Lower leg skin (tissue), 3 donors: Measurements from ENCODE around the gene TGFBR3.

ENCODE experiments used
- POLR2A ChIP-seq, 2 donors: fragments of 450-650 bp; IDR thresholded peaks; one replicate each; pipeline ENCODE4 v1.6.1; 2016 to 2017; ENCODE audit warnings: antibody characterized with exemption in 2 of 2, mild to moderate bottlenecking in 1 of 2, moderate library complexity in 1 of 2
- TF ChIP-seq, protein P1 (sequence below), 3 donors: fragments of 450-650 bp; IDR thresholded peaks; one replicate each; pipeline ENCODE4 v1.5.1; 2016; ENCODE audit warnings: antibody characterized with exemption in 3 of 3, mild to moderate bottlenecking in 3 of 3, moderate library complexity in 2 of 3

DNA sequence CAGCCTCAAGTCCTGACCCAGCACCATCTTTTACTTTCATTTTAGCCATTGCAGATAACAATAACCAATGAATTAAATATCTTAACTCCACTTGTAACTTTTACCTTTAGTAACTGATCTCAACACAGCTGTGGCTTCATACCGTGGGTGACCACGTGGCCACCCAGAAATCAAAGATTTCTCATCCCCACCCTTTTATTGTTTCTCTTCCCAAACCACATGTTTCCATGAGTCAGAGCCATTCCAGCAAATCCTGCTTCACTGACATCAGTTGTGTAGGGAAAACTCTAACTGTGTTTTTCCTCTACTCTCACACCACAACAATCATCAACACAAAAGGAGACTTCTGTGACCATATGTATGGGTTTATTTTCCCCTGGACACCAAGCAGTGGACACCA, 38.2 kb upstream of the TGFBR3 start:
- TF ChIP-seq, protein P1, sequence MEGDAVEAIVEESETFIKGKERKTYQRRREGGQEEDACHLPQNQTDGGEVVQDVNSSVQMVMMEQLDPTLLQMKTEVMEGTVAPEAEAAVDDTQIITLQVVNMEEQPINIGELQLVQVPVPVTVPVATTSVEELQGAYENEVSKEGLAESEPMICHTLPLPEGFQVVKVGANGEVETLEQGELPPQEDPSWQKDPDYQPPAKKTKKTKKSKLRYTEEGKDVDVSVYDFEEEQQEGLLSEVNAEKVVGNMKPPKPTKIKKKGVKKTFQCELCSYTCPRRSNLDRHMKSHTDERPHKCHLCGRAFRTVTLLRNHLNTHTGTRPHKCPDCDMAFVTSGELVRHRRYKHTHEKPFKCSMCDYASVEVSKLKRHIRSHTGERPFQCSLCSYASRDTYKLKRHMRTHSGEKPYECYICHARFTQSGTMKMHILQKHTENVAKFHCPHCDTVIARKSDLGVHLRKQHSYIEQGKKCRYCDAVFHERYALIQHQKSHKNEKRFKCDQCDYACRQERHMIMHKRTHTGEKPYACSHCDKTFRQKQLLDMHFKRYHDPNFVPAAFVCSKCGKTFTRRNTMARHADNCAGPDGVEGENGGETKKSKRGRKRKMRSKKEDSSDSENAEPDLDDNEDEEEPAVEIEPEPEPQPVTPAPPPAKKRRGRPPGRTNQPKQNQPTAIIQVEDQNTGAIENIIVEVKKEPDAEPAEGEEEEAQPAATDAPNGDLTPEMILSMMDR (IDR thresholded peaks at IDR 0.05): no peak
- no peak for TF ChIP-seq POLR2A (IDR thresholded peaks at IDR 0.05)
